Ramos (cell line): ENCODE data around the gene HBS1L.

Experiments
- in situ Hi-C: fragments of 300-500 bp; cut with MboI; formaldehyde crosslinking; loops from one replicate; pipeline ENCODE4 v1.14.3; 2022; ENCODE audit warnings: low sequenced_read_pairs; ENCODE audit not compliant: unreplicated experiment

Gene HBS1L

GRCh38 chr6:134956032-134956431 lies 98.6 kb downstream of the HBS1L start:
- in situ Hi-C loops, result no loop called here

GRCh38 chr6:134954272-134955000 lies 100.2 kb downstream of the HBS1L start:
- in situ Hi-C loops, result no loop called here

- in situ Hi-C loops, result no loop called here
Measured at GRCh38 chr6:134951494-134952263, 102.9 kb downstream of the HBS1L start.

GRCh38 chr6:134950482-134950881 lies 104.1 kb downstream of the HBS1L start:
- in situ Hi-C loops, result no loop called here

- in situ Hi-C loops, result loop anchor here (25.0 kb wide), 1 partner anchor 313 kb away; no protein-coding TSS in a partner anchor
Measured at GRCh38 chr6:134949927-134950326, 104.7 kb downstream of the HBS1L start, which contains the start of gene ALDH8A1. TSS of gene ALDH8A1 (minus strand) at chr6:134950101. CDS start at chr6:134950053, 48 bp downstream.

- in situ Hi-C loops, result loop anchor here (25.0 kb wide), 1 partner anchor 311 kb away; no protein-coding TSS in a partner anchor
Measured at GRCh38 chr6:134948691-134949090, 105.9 kb downstream of the HBS1L start.

GRCh38 chr6:134948142-134948541 lies 106.5 kb downstream of the HBS1L start:
- in situ Hi-C loops, result loop anchor here (25.0 kb wide), 1 partner anchor 311 kb away; no protein-coding TSS in a partner anchor

GRCh38 chr6:134945045-134945444 lies 109.6 kb downstream of the HBS1L start:
- in situ Hi-C loops, result loop anchor here (25.0 kb wide), 1 partner anchor 308 kb away; no protein-coding TSS in a partner anchor

GRCh38 chr6:134943522-134944111 lies 111.0 kb downstream of the HBS1L start:
- in situ Hi-C loops, result loop anchor here (25.0 kb wide), 1 partner anchor 306 kb away; no protein-coding TSS in a partner anchor

- in situ Hi-C loops, result loop anchor here (10.0 to 25.0 kb wide), 2 partner anchors 302 to 784 kb away; no protein-coding TSS in a partner anchor
Measured at GRCh38 chr6:134938896-134939295, 115.7 kb downstream of the HBS1L start.

GRCh38 chr6:134937426-134937825 lies 117.2 kb downstream of the HBS1L start:
- in situ Hi-C loops, result loop anchor here (10.0 to 25.0 kb wide), 2 partner anchors 300 to 783 kb away; no protein-coding TSS in a partner anchor

GRCh38 chr6:134936931-134937330 lies 117.7 kb downstream of the HBS1L start:
- in situ Hi-C loops, result loop anchor here (10.0 to 25.0 kb wide), 2 partner anchors 300 to 782 kb away; no protein-coding TSS in a partner anchor

GRCh38 chr6:134936476-134936875 lies 118.1 kb downstream of the HBS1L start:
- in situ Hi-C loops, result loop anchor here (10.0 to 25.0 kb wide), 2 partner anchors 299 to 782 kb away; no protein-coding TSS in a partner anchor

- in situ Hi-C loops, result loop anchor here (10.0 to 25.0 kb wide), 2 partner anchors 298 to 780 kb away; no protein-coding TSS in a partner anchor
Measured at GRCh38 chr6:134934793-134935485, 119.7 kb downstream of the HBS1L start.

GRCh38 chr6:134932535-134933470 lies 121.8 kb downstream of the HBS1L start:
- in situ Hi-C loops, result loop anchor here (10.0 to 25.0 kb wide), 2 partner anchors 296 to 778 kb away; no protein-coding TSS in a partner anchor

GRCh38 chr6:134932098-134932497 lies 122.5 kb downstream of the HBS1L start:
- in situ Hi-C loops, result loop anchor here (10.0 to 25.0 kb wide), 2 partner anchors 295 to 777 kb away; no protein-coding TSS in a partner anchor

- in situ Hi-C loops, result loop anchor here (10.0 to 25.0 kb wide), 2 partner anchors 293 to 776 kb away; no protein-coding TSS in a partner anchor
Measured at GRCh38 chr6:134930463-134930862, 124.2 kb downstream of the HBS1L start.
